ENCODE results near the gene COPB1. TPM values are rescaled to one million over a fixed set of nuclear protein-coding genes. Genes with fewer than 3 reads are reported as not detected.

Gene COPB1
- total and polyA plus RNA-seq, 9 of the 15 experiments (the other 6 are each of a cell fraction or from before 2014, with no cell fraction given), result 64.7 to 188 (median 91.6) TPM

GRCh38 chr11:14499560-14500180, at the start of gene COPB1 (continued):
- no peak for TF ChIP-seq SAFB2 (IDR thresholded peaks at IDR 0.05; ENCODE audit: borderline replicate concordance, low read depth, low read length, severe bottlenecking)
- TF ChIP-seq GTF2E2 (tag; IDR thresholded peaks at IDR 0.05), result peak; percentile 43; the same call in 1 of the 2 replicates
- TF ChIP-seq CHD4 (IDR thresholded peaks at IDR 0.05; ENCODE audit: insufficient read depth, insufficient replicate concordance, low read depth, low read length, poor library complexity, severe bottlenecking), result no peak
- peak; percentile 88 for TF ChIP-seq POLR2AphosphoS5 (IDR thresholded peaks at IDR 0.05; ENCODE audit: control insufficient read depth, insufficient read depth, low read depth, low read length)
- no peak for TF ChIP-seq THRA (IDR thresholded peaks at IDR 0.05)
- peak; percentile 92 for TF ChIP-seq POLR2A (conservative IDR thresholded peaks at IDR 0.05)
- no peak for TF ChIP-seq KLF6 (CRISPR knock-in tag; IDR thresholded peaks at IDR 0.05; ENCODE audit: borderline replicate concordance)
- TF ChIP-seq ARID3B (CRISPR knock-in tag; IDR thresholded peaks at IDR 0.05; ENCODE audit: borderline replicate concordance), result no peak
- peak; percentile 96 for TF ChIP-seq EP400 (IDR thresholded peaks at IDR 0.05)
- no peak for TF ChIP-seq TEAD2 (tag; IDR thresholded peaks at IDR 0.05)
- TF ChIP-seq TGIF2 (CRISPR knock-in tag; IDR thresholded peaks at IDR 0.05), result no peak
- no peak for TF ChIP-seq PATZ1 (CRISPR knock-in tag; IDR thresholded peaks at IDR 0.05; ENCODE audit: borderline replicate concordance)
- no peak for TF ChIP-seq MED1 (CRISPR knock-in tag; IDR thresholded peaks at IDR 0.05; ENCODE audit: borderline replicate concordance)
- peak; percentile 38 to 42; a peak in 2 of 4 replicates for TF ChIP-seq SIN3A (IDR thresholded peaks at IDR 0.05; ENCODE audit: borderline replicate concordance in 2 of 2, control insufficient read depth in 1 of 2, low read depth in 2 of 2, low read length in 2 of 2)
- no peak for TF ChIP-seq HSF4 (CRISPR knock-in tag; IDR thresholded peaks at IDR 0.05; ENCODE audit: borderline replicate concordance)
- TF ChIP-seq TSC22D4 (tag; IDR thresholded peaks at IDR 0.05), result no peak
- TF ChIP-seq CHAMP1 (IDR thresholded peaks at IDR 0.05), result no peak
- TF ChIP-seq BRD9 (IDR thresholded peaks at IDR 0.05; ENCODE audit: low read depth, partially characterized antibody), result no peak
- no peak for TF ChIP-seq PHTF2 (CRISPR knock-in tag; IDR thresholded peaks at IDR 0.05)
- no peak for TF ChIP-seq RFX1 (IDR thresholded peaks at IDR 0.05)
- TF ChIP-seq TARDBP (IDR thresholded peaks at IDR 0.05), result no peak
- TF ChIP-seq ZKSCAN8 (CRISPR knock-in tag; IDR thresholded peaks at IDR 0.05), result no peak

All from K562 (cell line).